Femur (tissue), 1 donor: ENCODE measurements around the gene CEP350.

Source experiments
- DNase-seq: peaks from one replicate; pipeline ENCODE4 v3.0.0-alpha.2; 2017

CEP350 gene

DNA sequence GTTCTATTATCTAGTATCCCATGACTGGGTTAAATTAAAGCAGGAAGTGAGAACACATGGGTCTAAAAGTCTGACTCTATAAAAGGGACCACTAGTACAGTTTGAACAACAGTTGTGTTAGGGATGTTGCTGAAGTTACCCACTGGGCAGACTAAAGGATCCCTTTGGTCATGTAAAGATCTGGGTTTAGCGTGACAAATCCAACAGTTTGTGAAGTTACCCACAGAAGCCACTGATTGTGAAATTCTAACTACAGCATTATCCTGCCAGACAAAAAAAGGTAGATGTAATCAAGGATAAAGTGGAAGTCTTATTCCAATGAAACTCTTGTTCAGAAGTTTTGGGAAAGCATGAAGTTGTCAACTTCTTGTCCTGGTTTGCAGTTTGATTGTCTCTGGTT, 205.7 kb downstream of the CEP350 start:
- DNase-seq: no peak

DNA sequence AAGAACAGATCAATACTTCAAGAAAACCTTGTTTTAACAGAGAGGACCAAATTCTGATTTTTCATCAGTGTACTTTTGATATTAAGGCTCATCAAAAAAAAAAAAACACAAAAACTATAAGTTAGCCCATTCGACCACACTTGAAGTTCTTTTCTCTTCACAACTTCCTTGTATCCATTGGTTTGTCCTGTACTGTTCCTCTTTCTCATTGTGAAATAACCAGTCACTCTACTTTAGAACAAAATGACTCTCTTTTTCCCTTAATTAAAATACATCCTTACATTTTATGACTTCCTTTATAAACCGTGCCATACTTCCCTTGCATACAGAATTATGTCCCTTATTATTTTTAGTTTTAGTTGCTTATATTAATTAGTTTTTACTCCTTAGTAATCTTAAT, 208.4 kb downstream of the CEP350 start:
- no peak for DNase-seq
